ENCODE measurements around the gene RNF207.

RNF207 gene

GRCh38 chr1:6165441-6165985, 40.4 kb upstream of the RNF207 start:
- H3K9ac ChIP-seq (ENCODE audit: low read depth, low read length, poor library complexity, severe bottlenecking), result no peak overlapping the region
- no peaks in the 10 kb centered on the region for H3K27me3 ChIP-seq (ENCODE audit: insufficient read depth, low read length, poor library complexity, severe bottlenecking)
- H3F3A ChIP-seq (ENCODE audit: low read depth), result no peaks in the 10 kb centered on the region
- H3K9me3 ChIP-seq (ENCODE audit: insufficient read depth, low read depth, low read length), result no peaks in the 10 kb centered on the region
- H2AFZ ChIP-seq (ENCODE audit: low read length), result no peak overlapping the region
- no peak for TF ChIP-seq CTCF (conservative IDR thresholded peaks at IDR 0.05; ENCODE audit: low read length)
- TF ChIP-seq EZH2phosphoT487 (IDR thresholded peaks at IDR 0.05; ENCODE audit: borderline replicate concordance), result no peak
- H3K4me2 ChIP-seq (ENCODE audit: low read depth, low read length, poor library complexity, severe bottlenecking), result no peak overlapping the region
- H3K36me3 ChIP-seq (ENCODE audit: insufficient read depth, low read length), result no peaks in the 10 kb centered on the region
- no peaks in the 10 kb centered on the region for H4K20me1 ChIP-seq (ENCODE audit: insufficient read depth, low read length, poor library complexity, severe bottlenecking)
- no peaks in the 10 kb centered on the region for H3K79me2 ChIP-seq (ENCODE audit: insufficient read depth, low read length)
- H3K9me2 ChIP-seq (replicated peaks; ENCODE audit: low read depth, low read length), result no peaks in the 10 kb centered on the region
- no peak overlapping the region for H3K4me3 ChIP-seq (ENCODE audit: low read length, poor library complexity, severe bottlenecking)
- no peaks in the 10 kb centered on the region for H3K4me1 ChIP-seq (ENCODE audit: insufficient read depth, low read length, poor library complexity, severe bottlenecking)

GRCh38 chr1:6166221-6166620, 39.7 kb upstream of the RNF207 start:
- H3F3A ChIP-seq (ENCODE audit: low read depth), result no peaks in the 10 kb centered on the region
- H3K36me3 ChIP-seq (ENCODE audit: insufficient read depth, low read length), result no peaks in the 10 kb centered on the region
- no peak overlapping the region for H3K9ac ChIP-seq (ENCODE audit: low read depth, low read length, poor library complexity, severe bottlenecking)
- H3K9me2 ChIP-seq (replicated peaks; ENCODE audit: low read depth, low read length), result no peaks in the 10 kb centered on the region
- H3K4me2 ChIP-seq (ENCODE audit: low read depth, low read length, poor library complexity, severe bottlenecking), result no peak overlapping the region
- no peaks in the 10 kb centered on the region for H3K27me3 ChIP-seq (ENCODE audit: insufficient read depth, low read length, poor library complexity, severe bottlenecking)
- no peaks in the 10 kb centered on the region for H3K4me1 ChIP-seq (ENCODE audit: insufficient read depth, low read length, poor library complexity, severe bottlenecking)
- H3K9me3 ChIP-seq (ENCODE audit: insufficient read depth, low read depth, low read length), result no peaks in the 10 kb centered on the region
- H4K20me1 ChIP-seq (ENCODE audit: insufficient read depth, low read length, poor library complexity, severe bottlenecking), result no peaks in the 10 kb centered on the region
- H2AFZ ChIP-seq (ENCODE audit: low read length), result no peak overlapping the region
- TF ChIP-seq EZH2phosphoT487 (IDR thresholded peaks at IDR 0.05; ENCODE audit: borderline replicate concordance) (no peak), CTCF (conservative IDR thresholded peaks at IDR 0.05; ENCODE audit: low read length) (no peak)
- no peaks in the 10 kb centered on the region for H3K79me2 ChIP-seq (ENCODE audit: insufficient read depth, low read length)
- H3K4me3 ChIP-seq (ENCODE audit: low read length, poor library complexity, severe bottlenecking), result no peak overlapping the region

GRCh38 chr1:6166655-6167390, 39.1 kb upstream of the RNF207 start:
- no peaks in the 10 kb centered on the region for H3K79me2 ChIP-seq (ENCODE audit: insufficient read depth, low read length)
- H3F3A ChIP-seq (ENCODE audit: low read depth), result no peaks in the 10 kb centered on the region
- H3K36me3 ChIP-seq (ENCODE audit: insufficient read depth, low read length), result no peaks in the 10 kb centered on the region
- no peaks in the 10 kb centered on the region for H4K20me1 ChIP-seq (ENCODE audit: insufficient read depth, low read length, poor library complexity, severe bottlenecking)
- H3K4me1 ChIP-seq (ENCODE audit: insufficient read depth, low read length, poor library complexity, severe bottlenecking), result no peaks in the 10 kb centered on the region
- no peak for TF ChIP-seq EZH2phosphoT487 (IDR thresholded peaks at IDR 0.05; ENCODE audit: borderline replicate concordance)
- TF ChIP-seq CTCF (conservative IDR thresholded peaks at IDR 0.05; ENCODE audit: low read length), result no peak
- H3K4me3 ChIP-seq (ENCODE audit: low read length, poor library complexity, severe bottlenecking), result no peak overlapping the region
- no peak overlapping the region for H3K4me2 ChIP-seq (ENCODE audit: low read depth, low read length, poor library complexity, severe bottlenecking)
- H3K9me2 ChIP-seq (replicated peaks; ENCODE audit: low read depth, low read length), result no peaks in the 10 kb centered on the region
- no peaks in the 10 kb centered on the region for H3K9me3 ChIP-seq (ENCODE audit: insufficient read depth, low read depth, low read length)
- no peaks in the 10 kb centered on the region for H3K27me3 ChIP-seq (ENCODE audit: insufficient read depth, low read length, poor library complexity, severe bottlenecking)
- no peak overlapping the region for H2AFZ ChIP-seq (ENCODE audit: low read length)
- H3K9ac ChIP-seq (ENCODE audit: low read depth, low read length, poor library complexity, severe bottlenecking), result no peak overlapping the region

All from Loucy (cell line).